Mesothelial cell of epicardium (in vitro differentiated cells): Measurements from ENCODE around the gene C3orf33. TPM values are rescaled to one million over a fixed set of nuclear protein-coding genes. Genes with fewer than 3 reads are reported as not detected.

Source experiments
- DNase-seq, 2 experiments: peaks; one replicate each; pipeline ENCODE4 v3.0.0; 2021; ENCODE audit warnings: low spot score in 2 of 2; ENCODE audit not compliant: unreplicated experiment in 2 of 2
- H3K27ac Mint-ChIP-seq: 2 replicates; pipeline ENCODE4 v1.8.0; 2021; ENCODE audit warnings: mixed read lengths
- H3K27me3 Mint-ChIP-seq: 2 replicates; pipeline ENCODE4 v1.8.0; 2021; ENCODE audit warnings: low read depth, mixed read lengths
- H3K36me3 Mint-ChIP-seq: 2 replicates; pipeline ENCODE4 v1.8.0; 2021; ENCODE audit warnings: mixed read lengths
- H3K4me1 Mint-ChIP-seq: 2 replicates; pipeline ENCODE4 v1.8.0; 2021; ENCODE audit warnings: mixed read lengths
- H3K4me3 Mint-ChIP-seq: 2 replicates; pipeline ENCODE4 v1.8.0; 2021; ENCODE audit warnings: mild to moderate bottlenecking, moderate library complexity, mixed read lengths
- H3K9me3 Mint-ChIP-seq: 2 replicates; pipeline ENCODE4 v1.8.0; 2021; ENCODE audit warnings: mixed read lengths
- CTCF ChIP-seq: fragments of 200-600 bp; sonication (generic); IDR thresholded peaks from one replicate; pipeline ENCODE4 v1.5.0; 2021; ENCODE audit warnings: antibody characterized with exemption; ENCODE audit not compliant: unreplicated experiment
- total RNA-seq: library from RNA; stranded (reverse); gene quantifications from 3 replicates; pipeline ENCODE4 v1.2.1, GENCODE V29; 2021

Gene C3orf33
- total RNA-seq, 1 donor from 2014 or later: 6.2 TPM

- no peaks in the 10 kb centered on the region for H3K9me3 Mint-ChIP-seq
- no peak overlapping the region for H3K27ac Mint-ChIP-seq
- no peak for DNase-seq
- no peaks in the 10 kb centered on the region for H3K27me3 Mint-ChIP-seq
- H3K36me3 Mint-ChIP-seq: peaks cover 2% of the 10 kb centered on the region
- no peak overlapping the region for H3K4me3 Mint-ChIP-seq
- no peak for TF ChIP-seq CTCF
- H3K4me1 Mint-ChIP-seq: peaks cover 10% of the 10 kb centered on the region
Observed at GRCh38 chr3:155753038-155753639, 52.9 kb downstream of the C3orf33 start.

DNA sequence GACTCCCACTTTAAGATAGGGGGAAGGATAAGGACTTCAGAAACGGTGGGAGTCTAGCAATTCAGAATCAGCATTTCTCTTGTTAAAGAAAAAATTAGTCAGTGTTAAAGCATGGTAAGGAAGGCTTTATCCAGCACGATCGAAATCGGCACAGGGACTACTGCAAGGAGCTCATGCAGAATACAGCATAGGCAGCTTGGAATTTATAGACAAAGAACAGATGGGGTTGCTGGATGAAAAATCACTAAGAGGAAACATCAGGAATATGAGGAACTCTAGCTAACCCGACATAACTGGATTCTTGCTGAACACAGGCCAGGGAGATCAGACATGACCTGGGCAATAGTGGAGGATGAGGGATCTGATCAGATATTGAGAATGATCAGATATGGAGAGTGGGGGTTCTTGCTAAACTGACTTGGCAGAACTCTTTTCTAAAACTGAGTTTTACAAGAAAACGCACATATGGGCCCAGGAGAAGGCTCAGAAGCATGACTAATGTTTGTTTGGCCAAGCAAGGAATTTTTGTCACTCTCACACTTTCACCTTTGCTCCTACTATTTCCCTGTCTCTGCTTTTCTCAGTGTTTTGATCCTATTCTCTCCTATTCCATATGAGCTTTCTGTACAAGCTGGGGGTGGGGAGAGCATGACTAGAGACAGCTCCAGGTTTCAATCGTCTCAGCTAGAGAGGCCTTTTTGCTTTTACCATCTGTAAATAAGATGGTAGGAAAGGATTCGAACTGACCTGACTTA is 57.3 kb downstream of the C3orf33 start:
- TF ChIP-seq CTCF: no peak
- Mint-ChIP-seq H3K4me1 (peaks cover 33% of the 10 kb centered on the region), H3K27ac (no peak overlapping the region), H3K4me3 (no peak overlapping the region), H3K36me3 (no peaks in the 10 kb centered on the region), H3K27me3 (peaks cover 31% of the 10 kb centered on the region), H3K9me3 (no peaks in the 10 kb centered on the region)
- no peak for DNase-seq

DNA sequence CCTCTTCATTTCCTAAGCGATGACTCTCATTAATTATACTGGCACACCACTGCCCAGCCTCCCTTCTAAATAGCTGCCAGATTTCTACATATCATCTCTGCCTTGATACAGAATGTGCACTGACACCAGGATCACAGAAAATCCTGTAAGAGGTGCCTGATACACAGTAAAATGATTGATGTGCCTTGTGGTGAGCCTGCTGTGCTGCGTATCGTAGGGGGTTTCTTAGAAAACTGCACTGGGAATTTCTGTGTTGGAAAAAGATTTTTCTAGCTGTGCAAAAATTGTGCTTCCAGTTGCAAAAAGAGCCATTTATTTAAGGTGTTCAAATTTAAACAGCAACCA is 58.2 kb downstream of the C3orf33 start:
- H3K27ac Mint-ChIP-seq: no peak overlapping the region
- H3K27me3 Mint-ChIP-seq: peaks cover 37% of the 10 kb centered on the region
- no peaks in the 10 kb centered on the region for H3K9me3 Mint-ChIP-seq
- H3K4me3 Mint-ChIP-seq: no peak overlapping the region
- no peak for TF ChIP-seq CTCF
- H3K36me3 Mint-ChIP-seq: no peaks in the 10 kb centered on the region
- peaks cover 38% of the 10 kb centered on the region for H3K4me1 Mint-ChIP-seq
- DNase-seq: no peak

DNA sequence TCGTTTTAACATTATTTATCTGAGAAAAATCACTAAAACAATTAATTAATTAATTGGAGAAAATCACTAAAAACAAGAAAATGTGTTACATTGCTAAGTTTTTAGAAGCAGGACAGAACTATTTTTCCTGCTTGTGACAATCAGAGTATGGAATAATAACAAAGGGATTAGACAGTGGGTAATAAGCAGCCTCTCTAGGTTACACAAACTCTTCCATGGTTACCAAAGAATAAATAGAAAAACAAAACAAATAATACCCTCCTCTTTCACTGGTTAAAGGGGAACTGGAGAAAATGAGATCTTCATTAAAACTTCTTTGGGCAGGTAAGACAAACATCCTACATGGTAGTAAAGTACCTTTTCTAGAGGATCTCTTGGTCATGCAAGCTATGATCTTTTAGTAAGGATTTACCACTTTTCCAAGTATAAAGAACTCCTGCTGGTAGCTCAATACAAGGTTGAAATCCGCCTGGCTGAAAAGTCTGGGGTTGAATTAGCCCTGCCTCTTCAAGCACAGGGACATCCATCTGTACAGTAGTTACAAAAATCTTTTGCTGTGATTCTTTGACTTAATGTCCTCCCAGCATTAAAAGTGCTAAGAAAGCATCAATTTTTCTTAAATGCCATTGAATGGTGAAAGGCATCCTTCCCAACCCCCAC is 58.7 kb downstream of the C3orf33 start:
- peaks cover 42% of the 10 kb centered on the region for H3K27me3 Mint-ChIP-seq
- no peak overlapping the region for H3K27ac Mint-ChIP-seq
- peaks cover 43% of the 10 kb centered on the region for H3K4me1 Mint-ChIP-seq
- no peaks in the 10 kb centered on the region for H3K9me3 Mint-ChIP-seq
- no peak for DNase-seq
- TF ChIP-seq CTCF: no peak
- H3K36me3 Mint-ChIP-seq: no peaks in the 10 kb centered on the region
- H3K4me3 Mint-ChIP-seq: no peak overlapping the region

DNA sequence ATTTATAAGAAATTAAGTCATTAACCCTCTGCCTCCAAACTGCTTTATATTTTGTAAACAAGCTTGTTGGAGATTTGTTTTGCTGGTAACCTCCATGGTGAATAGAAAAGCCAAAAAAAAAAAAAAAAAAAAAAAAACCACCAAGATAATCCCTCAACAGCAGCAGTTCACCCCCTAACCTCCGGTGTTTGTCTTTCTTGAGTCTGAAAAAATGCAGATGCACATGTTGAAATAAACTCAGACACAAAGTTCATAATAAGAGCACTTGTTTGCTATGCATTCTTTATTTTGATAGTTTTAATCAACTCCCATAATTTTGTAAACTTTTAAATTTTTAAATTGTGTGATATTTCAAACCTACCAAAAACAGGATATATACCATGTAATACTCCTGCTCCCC is 59.4 kb downstream of the C3orf33 start:
- Mint-ChIP-seq H3K9me3 (no peaks in the 10 kb centered on the region), H3K36me3 (no peaks in the 10 kb centered on the region), H3K4me1 (peaks cover 45% of the 10 kb centered on the region), H3K27me3 (peaks cover 44% of the 10 kb centered on the region), H3K4me3 (no peak overlapping the region), H3K27ac (no peak overlapping the region)
- no peak for DNase-seq
- TF ChIP-seq CTCF: no peak
